Measurements from ENCODE around the gene NCK1. TPM values are rescaled to one million over a fixed set of nuclear protein-coding genes. Genes with fewer than 3 reads are reported as not detected.
A peak's percentile ranks its signal among the peaks of the same experiment; 100 is the strongest.

The NCK1 gene
- total RNA-seq (2014; rRNA removed) = 28.6 and 33.0 TPM in 2 replicates
- 10.3 TPM for polyA plus RNA-seq (2012)

DNA sequence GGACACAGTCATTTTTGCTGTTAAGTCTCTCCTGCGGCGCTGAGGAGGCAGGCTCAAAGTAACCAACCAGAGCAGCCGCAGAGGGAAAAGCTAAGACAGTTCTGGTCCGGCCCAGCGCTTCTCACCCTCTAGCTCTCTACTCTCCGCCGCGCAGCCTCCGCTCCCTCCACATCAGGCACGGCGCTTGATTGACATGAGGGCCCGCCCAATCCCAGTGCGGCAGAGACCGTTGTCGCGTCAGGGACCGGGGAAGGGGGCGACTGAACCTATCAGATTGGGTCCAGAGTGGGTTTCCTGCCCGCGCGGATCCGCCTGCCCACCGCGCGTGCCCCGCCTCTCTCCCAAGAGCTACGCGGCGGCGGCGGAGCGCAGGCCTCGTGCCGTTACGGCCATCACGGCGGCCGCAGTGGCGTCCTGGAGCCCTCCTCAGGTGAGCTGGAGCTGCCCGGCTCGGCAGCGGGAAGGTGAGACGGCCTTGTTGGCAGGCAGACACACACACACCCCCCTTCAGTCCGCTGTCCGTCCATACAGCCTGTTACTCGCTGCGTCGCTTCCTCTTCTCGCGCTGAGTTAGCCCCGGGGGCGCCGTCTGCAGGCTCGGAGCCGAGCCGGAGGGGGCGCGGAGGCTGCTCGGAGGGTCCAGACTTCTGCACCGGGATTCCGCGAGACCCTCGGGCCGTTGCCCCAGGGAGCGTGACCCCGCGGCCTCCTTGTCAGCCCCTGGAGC is at the start of gene NCK1:
Gene NCK1, plus strand, starts transcription at position 319 of the 727 bp plus-strand sequence. CDS start 65,794 bp downstream, outside the sequence.
- peak; percentile 98 for DNase-seq (ENCODE audit: low read depth)

DNA sequence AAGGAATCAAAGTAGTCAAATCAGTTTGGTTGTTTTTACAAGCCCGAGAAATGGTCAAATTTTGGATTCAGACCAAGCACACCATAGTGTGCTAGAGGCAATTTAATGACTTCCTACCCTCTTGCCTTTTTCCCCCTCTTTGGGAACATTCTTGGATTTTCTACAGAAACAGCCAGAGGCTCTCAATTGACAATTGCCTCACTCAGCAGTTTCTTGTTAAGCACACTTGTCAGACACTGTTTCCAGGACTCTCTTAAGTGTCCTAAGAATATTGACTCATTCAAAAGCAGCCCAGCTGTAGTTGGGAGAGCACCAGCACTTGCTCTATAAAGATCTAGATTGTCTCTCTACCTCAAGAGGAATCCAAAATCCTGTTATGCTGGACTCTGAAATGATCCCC is 44.6 kb upstream of the NCK1 start:
- DNase-seq (ENCODE audit: low read depth) = no peak

DNA sequence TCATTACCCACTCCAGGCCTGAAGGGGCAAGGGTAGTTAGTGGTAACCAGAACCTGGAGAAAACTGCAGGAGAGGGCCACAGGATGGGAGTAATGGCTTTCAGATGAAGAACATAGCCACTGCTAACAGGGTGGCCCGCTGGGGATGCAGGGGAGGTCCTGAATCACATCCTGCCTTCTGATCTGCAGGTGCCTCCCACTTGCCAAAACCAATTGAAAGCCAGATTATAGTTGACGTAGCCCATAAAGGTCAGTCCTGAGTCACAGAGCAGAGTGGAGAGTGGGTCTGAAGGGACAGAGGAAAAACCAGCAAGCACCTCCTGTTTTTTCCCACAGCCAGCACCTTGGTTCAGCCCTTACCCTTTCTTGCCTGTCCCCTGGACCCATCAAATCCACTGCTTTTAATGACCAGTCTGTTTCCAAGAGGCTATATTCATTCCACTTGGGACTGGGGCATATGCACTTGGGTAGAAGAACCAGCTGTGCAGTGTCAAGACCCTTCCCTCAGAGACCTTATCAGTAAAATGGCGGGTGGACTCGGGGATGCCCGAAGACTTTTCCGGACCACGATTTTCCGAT is 43.7 kb upstream of the NCK1 start:
- peak; percentile 78 for DNase-seq (ENCODE audit: low read depth)

DNA sequence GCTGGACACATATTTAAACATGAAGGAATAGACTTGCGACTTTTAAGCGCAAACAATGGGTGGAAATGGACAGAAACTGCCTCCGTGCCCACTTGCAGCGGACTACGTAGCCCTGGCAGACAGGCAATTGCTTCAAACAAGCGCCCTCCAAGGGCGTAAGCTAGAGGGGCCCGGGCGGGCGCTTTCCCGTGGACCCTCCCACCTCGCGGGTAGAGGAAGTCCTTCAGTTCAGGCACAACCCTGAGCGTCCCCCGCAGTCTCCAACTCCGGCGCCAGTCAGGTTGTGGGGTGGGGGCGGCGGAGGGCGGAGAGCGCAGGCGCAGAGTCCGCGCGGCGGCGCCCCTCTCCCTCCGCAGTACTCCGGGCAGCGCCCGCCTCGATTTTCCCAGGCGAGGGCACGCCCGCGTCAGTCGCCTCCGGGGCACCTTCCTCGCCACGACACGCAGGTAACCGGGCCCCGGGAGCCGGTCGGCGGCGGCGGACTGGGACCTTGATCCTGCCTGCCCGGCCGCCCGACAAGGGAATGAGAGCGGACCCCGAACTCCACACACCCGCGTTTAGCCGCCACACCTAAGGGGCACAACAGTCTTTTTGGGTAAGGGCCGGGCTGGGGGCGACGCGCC is 43.1 kb upstream of the NCK1 start, which contains the start of gene SLC35G2:
Gene SLC35G2, plus strand, starts transcription at position 358 of the 623 bp plus-strand sequence. CDS start 35,335 bp downstream, outside the sequence.
- DNase-seq (ENCODE audit: low read depth) = peak; percentile 55

DNA sequence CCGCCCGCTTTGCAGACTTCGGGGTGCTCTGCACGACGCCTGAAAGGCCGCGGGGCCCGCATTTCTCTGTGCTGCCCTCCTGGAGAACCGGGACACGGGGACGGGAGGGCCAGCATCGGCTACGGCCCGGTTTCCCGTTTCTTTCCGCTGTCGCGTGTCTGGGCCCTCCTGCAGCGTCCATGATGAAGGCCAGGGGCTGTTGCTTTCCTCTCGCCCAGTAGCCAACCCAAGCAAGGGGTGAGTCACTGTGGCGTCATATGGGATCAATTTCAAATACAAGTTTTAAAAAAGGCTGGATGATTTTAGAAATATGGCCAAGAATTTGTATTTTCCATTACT is 42.6 kb upstream of the NCK1 start:
- DNase-seq (ENCODE audit: low read depth) = peak; percentile 80

- DNase-seq (ENCODE audit: low read depth) = peak; percentile 45
Observed at GRCh38 chr3:136819731-136820679, 42.0 kb upstream of the NCK1 start.

DNA sequence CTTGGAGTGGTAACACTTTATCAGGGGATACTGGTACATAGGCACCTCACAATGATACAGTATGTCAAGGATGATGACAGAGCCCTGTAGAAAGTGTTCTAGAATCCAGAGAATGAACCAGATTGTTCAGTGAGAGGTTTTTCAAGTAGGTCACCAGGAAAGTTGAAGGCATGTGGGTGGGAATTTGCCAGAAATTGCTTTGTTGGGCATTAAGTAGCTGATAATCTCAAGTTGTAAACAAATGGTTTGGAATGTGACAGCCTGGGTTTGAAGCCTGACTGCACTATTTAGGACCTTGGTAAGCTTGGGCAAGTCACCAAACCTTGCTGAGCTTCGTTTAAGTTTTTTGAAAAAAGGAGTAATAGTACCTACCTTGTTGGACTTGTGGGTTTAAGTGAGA is 30.5 kb upstream of the NCK1 start:
- no peak for DNase-seq (ENCODE audit: low read depth)

DNA sequence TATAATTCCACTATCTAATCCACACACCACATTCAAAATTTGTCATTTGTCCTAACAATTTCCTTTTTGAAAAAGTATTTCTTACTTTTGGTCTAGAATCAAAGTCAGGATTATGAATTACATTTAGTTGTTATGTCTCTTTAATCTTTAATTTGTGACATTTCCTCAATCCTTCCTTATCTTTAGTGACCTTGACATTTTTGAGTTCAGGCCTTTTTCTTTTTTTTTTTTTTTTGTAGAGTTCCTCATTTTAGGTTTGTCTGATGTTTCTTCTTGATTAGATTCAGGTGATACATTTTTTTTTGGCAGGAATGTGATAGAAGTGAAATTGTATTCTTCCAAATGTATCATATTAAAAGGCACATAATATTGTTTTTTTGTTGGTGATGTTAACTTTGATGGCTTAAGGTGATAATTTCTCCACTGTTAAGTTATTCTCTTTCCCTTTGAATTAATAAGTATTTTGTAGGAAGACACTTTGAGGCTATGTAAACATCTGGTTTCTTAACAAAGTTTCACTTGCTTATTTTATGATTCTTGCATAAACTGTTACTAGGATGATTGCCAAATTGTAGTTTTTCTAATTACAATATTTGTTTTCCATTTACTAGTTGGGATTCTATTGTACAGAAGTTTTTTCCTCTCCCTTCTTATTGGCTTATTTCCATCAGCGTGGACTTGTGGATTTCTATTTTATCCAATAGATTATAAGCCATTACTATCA is 26.8 kb upstream of the NCK1 start:
- no peak for DNase-seq (ENCODE audit: low read depth)

- no peak for DNase-seq (ENCODE audit: low read depth)
Observed at GRCh38 chr3:136835813-136836510, 26.0 kb upstream of the NCK1 start.

GRCh38 chr3:136836511-136837156 is 25.4 kb upstream of the NCK1 start:
- DNase-seq (ENCODE audit: low read depth) = no peak

DNA sequence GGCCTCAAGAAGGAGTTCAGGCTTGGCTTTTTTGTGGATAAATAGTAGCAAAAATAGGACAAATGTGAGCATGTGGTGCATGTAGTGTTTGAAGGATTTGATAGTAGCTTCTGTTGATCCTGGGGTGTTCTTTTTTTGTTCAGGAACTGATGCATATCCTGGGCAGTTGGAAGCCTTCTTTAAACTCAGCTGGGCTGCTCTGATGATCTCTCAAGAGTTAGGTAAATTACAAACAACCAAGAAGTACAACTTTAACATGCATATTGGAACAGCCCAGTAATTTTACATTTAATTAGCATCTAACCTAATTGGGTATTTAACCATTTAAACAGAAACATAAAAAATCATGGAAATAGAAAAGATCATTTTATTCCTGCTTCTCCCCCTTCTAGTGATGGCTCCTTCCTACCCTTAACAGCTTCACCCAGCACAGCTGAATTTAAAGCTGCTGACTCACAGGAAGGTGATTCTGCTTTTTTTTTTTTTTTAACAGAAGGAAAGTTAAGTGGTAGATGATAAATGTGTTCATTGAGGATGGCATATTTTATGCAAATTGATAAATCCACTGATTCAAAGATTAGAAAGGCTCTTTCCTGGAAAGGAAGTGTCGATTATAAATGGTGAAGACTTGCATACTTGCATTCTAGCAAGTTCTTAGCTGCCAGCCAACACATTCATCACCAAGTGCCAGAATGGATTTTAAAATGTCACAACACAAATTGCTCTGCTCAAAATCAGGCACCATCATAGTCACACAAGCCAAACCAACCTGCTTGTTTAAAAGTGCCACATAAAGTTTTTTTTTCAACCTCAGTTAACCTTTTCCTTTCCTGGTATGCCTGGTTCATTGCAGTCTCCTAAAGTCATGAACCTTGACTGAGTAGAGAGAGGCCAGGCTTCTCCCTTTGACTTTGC is 23.1 kb upstream of the NCK1 start:
- peak; percentile 78 for DNase-seq (ENCODE audit: low read depth)

GRCh38 chr3:136839556-136839931 is 22.5 kb upstream of the NCK1 start:
- no peak for DNase-seq (ENCODE audit: low read depth)

DNA sequence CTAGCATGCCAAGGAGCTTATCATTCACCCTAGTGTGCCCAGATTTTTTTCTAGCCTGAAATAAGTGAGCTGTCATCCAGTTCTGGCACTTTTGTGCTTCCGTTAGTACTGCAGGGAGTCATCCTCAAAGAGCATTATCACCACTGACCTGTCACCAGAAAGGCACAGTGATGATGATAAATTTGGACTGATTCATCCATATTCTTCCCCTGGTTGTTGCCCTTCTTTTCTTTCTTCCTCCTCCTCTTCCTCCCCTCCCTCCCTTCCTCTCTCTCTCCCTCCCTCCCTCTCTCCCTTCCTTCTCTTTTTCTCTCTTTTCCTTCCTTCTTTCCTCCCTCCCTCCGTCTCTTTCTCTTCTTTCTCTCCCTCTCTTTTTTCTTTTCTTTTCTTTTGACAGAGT is 21.8 kb upstream of the NCK1 start:
- no peak for DNase-seq (ENCODE audit: low read depth)

GRCh38 chr3:136842294-136842693 is 19.7 kb upstream of the NCK1 start:
- DNase-seq (ENCODE audit: low read depth) = no peak

- no peak for DNase-seq (ENCODE audit: low read depth)
Observed at GRCh38 chr3:136844724-136845123, 17.3 kb upstream of the NCK1 start.

DNA sequence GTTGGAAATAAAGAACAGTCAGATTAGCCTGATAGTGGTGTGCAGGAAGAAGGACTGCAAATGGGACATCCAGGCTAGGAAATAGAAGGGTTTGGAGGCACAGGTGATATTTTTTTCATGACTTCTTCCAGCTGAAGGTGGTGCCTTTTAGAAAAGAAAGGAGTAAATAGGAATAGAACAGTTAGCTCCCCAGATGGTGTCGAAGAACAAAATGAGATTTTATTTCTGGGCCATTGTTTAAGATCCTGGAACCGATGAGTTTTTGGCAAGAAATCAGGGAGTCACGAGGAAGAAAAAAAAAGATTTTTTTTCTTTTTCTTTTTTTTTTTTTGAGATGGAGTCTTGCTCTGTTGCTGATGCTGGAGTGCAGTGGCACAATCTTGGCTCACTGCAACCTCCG is 9.8 kb upstream of the NCK1 start:
- no peak for DNase-seq (ENCODE audit: low read depth)

DNA sequence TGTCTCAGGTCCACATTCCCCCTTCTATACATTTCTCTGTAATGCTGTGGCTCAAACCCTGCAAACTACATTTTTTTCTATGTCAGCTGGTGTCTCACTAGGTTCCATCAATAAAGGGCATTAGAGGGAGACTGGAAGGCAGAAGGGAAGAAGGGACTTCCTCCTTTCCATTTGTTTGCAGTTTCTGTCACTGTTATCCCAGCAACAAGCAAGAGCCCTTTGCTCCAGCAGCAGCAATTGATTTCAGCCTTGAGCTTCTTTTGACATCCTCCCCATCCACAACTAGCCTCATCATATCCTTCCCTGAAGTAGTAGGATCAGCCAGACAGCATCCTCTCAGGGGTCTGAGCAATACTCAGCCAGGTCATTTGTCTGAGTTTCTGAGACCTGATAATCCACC is 5.3 kb upstream of the NCK1 start:
- no peak for DNase-seq (ENCODE audit: low read depth)

DNA sequence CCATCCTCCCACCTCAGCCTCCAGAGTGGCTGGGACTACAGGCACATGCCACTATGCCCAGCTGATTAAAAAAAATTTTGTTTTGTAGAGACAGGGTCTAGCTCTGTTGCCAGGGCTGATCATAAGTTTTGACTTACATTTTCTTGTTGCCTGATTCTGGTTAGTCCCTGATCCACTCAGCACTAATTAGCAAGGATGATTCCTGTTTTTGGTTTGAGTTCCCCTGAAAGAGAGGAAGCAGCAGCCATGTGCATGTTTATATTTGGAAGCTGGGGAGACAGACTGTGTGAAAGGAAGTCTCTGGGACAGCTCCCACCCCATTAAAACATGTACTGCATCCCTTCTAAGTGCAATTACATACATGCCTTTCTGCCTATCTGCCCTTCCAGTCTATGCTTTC is 3.6 kb upstream of the NCK1 start:
- DNase-seq (ENCODE audit: low read depth) = no peak

DNA sequence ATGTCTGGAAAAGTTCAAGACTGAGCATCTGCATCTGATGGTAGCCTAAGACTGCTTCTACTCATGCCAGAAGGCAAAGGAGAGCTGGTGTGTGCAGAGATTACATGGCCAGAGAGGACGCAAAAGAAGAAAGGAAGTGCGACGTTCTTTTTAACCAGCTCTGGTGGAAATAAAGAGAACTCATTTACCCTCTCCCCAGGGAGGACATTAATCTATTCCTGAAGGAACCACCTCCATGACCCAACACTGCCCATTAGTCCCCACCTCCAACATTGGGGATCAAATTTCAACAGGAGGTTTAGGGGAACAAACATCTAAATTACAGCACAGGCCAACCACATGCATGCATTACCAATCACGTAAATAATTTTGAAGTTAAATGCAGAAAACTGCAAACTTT is 1.5 kb upstream of the NCK1 start:
- peak; percentile 38 for DNase-seq (ENCODE audit: low read depth)
